GM21825 (cell line): ENCODE data around the gene ATP6V1G3.
"Not testable (repeated sequence)": the region's sequence is repeated elsewhere in the genome, so short reads cannot be mapped to it uniquely, and the experiment has no call there.

Experiments used
- ATAC-seq: cut with Tn5 transposase; IDR thresholded peaks from one replicate; pipeline ENCODE4 v1.9.1; 2021; ENCODE audit warnings: mild to moderate bottlenecking, moderate library complexity; ENCODE audit not compliant: unreplicated experiment

The ATP6V1G3 gene, protein sequence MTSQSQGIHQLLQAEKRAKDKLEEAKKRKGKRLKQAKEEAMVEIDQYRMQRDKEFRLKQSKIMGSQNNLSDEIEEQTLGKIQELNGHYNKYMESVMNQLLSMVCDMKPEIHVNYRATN

DNA sequence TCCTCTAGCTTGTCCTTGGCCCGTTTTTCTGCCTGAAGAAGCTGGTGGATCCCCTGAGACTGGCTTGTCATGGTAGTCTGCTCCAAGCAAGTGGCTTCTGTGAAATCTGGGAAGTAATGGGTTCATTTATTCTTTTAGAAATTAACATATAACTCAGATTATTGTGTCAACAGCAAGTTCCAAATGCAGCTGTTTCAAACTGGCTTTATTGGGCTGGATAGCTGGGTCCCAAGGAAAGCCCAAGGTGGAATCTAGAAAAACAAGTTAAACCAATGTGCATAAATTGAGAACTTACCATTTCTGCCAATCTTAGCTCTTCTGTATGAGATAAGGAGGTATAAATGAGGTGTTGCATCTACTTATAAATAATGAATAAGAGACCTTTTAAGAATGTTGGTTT is at the start of gene ATP6V1G3:
Gene ATP6V1G3, minus strand, starts transcription at position 101 of the 400 bp plus-strand sequence. Its CDS starts 30 bp downstream, at position 71.
- no peak for ATAC-seq

DNA sequence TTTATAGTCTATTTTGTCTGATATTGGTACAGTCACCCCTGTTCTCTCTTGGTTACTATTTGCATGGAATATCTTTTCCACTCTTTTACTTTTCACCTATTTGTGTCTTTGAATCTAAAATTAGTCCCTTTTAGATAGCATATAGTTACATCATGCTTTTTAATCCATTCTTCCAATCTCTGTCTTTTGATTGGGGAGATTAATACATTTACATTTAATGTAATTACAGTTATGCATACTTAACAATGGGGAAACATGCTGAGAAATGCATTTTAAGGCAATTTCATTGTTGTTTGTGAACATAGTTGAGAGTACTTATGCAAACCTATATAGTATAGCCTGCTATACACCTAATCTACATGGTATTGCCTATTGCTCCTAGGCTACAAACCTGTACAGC is 48.4 kb upstream of the ATP6V1G3 start:
- ATAC-seq: no peak

DNA sequence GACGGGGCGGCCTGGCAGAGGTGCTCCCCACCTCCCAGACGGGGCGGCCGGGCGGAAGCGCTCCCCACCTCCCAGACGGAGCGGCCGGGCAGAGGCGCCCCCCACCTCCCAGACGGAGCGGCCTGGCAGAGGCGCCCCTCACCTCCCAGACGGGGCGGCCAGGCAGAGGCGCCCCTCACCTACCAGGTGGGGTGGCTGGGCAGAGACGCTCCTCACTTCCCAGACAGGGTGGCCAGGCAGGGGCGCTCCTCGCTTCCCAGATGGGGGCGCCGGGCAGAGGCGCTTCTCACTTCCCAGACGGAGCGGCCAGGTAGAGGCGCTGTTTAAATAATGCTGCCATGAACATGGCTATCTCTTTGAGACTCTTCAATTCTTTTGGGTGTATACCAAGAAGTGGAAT is 43.7 kb upstream of the ATP6V1G3 start:
- ATAC-seq: no peak

DNA sequence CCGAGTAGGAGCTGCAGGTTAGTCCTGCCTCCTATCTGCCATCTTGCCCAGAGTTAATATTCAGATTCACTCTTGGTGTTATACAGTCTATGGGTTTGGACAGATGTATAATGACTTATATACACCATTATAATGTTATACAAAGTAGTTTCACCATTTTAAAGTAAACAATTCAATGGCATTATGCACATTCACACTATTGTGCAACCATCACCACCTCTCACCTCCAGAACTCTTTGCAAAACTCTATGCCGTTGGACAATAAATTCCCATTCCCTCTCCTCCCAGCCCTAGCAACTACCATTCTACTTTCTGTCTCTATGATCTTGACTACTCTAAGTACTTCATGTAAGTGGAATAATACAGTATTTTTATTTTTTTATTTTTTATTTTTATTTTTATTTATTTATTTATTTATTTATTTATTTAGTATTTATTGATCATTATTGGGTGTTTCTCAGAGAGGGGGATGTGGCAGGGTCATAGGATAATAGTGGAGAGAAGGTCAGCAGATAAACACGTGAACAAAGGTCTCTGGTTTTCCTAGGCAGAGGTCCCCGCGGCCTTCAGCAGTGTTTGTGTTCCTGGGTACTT is 42.8 kb upstream of the ATP6V1G3 start:
- not testable (repeated sequence) for ATAC-seq

DNA sequence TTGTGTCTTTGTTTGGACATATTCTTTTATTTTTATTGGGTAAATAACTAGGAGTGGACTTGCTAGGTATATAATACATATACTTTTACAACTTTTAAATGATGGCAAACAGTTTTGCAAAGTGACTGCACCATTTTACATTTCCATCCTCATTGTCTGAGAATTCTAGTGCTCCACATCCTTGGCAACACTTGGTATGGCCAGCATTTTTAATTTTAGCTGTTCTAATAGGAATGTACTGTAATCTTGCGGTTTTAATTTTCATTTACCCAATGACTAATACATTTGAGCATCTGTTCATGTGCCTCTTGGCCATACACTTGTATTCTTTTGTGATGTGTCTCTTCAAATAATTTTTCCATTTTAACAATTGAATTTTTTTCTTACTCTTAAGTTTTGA is 37.0 kb upstream of the ATP6V1G3 start:
- ATAC-seq: no peak

DNA sequence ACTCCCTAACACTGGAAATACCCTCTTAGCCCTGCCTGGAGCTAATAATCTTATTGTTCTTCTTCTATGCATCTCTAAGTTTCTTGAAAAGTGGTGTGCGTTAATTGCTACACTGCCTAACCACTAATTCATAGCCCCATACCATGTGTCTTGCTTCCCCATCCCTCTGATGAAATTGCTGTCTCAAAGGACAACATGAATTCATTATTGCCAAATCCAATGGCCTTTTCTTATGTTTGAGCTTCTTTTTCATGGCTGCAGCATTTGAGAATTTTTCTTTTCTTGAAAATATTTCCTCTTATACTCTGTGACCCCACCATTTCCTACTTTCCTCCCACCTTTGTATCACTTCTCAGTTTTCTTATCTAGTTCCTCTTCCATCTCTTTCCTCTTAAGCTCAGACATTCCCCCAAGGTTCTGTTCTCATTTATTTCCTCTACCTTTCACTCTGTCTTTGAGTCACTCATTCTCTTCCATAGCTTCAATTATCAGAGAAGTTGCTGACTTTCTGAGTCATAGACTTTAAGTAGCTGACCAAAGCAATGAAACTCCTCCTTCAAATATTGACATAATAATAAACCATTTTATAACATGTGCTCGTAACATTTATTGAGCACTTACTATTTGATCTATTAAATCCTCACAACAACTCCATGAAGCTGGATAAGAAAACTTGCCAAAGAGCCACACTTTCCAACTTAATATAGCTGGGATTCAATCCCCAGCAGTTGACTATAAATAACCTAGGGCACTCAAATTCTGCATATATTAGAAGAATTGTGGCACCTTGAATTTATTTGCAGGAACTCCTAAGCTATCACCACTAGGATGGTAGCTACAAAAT is 35.5 kb upstream of the ATP6V1G3 start:
- ATAC-seq: no peak

DNA sequence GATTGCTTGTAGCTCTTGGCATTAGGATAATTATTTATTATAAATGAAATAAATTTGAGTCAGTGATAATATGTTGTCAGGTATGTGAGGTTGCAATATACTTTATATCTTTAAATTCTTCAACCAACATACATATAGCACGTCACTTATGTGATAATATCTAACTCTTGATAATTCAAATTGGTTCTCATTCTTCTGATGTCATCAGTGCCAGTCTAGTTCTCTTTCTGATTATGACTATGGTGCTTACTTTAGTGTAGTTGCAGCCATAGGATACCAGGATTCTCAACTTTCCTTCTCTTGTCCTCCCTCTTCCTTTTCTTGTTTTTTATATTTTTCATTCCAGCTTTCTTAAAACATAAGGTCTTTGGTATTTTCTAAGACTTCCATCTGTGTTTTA is 34.8 kb upstream of the ATP6V1G3 start:
- ATAC-seq: no peak

DNA sequence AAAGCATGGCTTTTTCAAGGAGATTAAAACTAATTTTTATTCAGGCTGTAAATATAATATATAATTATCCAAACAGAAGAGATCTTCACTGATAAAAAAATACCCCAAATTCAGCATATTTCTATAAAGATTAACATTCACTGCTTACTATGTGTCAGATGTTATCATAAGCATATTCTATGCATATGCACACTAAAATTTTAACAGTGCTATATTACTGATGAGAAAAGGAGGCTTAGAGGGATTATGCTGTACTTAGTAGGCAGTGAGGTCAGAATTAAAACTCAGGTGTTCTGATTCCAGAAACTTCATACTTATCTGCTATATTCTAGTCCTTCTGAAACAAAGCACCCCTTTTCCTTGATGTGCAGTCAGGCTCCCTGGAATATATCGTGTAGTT is 33.8 kb upstream of the ATP6V1G3 start:
- ATAC-seq: no peak

DNA sequence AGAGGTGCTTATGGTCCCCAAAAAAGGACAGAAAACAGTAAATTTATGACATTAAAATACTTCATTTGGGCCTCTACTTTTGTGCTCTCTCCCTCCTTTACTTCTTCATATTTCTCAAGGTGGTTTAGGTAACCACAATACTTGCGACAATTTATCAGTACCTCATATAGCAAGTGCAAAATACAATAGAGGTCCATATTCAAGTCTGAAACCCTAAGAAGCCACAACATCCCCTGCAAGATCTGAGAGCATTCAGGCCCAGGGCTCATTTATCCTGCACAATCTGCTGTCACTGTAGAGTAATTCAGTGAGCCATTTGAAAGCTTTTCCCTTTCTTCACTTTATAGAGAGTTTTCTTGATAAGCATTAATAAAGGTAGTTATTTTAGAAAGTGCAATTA is 24.2 kb upstream of the ATP6V1G3 start:
- no peak for ATAC-seq

DNA sequence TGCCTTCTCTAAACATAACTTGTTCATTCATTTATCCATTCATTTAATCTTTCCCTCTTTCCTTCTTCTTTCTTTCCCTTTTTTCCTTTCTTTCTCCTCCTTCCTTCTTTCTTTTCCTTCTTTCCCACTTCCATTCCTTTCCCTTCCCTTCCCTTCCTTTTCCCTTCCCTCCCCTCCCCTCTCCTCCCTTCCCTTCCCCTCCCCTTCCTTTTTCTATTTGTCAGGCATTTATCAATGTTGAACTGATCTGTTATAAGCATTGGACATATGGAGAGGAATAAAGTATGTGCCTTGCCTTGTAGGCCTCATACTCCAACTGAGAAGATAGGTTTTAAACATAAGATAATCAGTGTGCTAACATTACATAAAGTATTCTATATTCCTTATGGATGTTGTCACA is 23.7 kb upstream of the ATP6V1G3 start:
- ATAC-seq: no peak

DNA sequence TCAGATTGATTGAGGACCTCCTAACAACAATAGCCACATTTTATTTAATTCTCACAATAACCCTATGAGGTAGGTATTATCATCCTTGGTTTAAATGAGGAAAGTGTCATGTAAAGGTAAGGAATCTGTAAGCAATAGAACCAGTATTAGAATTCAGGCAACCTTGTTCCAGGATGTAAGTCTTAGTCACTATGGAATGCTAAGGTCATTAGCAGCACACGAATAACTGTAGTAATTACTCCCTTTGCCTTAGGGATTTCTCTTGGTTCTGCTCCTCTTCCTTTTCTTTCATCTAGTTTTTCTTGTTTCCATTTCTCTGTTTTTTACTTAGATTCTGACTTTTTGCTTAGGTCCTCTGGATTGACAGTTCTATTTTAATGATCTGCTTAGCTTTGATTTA is 23.1 kb upstream of the ATP6V1G3 start:
- no peak for ATAC-seq

DNA sequence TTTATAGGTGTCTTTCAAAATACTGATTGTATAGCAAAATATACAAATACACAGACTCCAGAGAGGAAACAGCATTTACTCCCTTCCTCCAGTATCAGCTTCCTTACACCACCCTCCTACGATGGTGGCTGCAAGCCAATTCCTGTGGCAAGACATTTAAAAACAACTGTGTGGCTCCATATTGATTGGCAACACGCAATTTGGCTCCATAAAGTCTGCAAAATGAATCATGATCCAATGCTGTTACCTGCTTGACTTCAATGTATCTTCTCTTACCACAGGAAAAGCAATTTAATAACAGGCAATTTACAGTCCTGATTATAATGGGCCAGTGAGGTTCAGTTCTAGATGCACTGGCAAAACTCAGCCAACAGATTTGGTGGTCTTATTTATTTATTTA is 19.7 kb upstream of the ATP6V1G3 start:
- no peak for ATAC-seq

DNA sequence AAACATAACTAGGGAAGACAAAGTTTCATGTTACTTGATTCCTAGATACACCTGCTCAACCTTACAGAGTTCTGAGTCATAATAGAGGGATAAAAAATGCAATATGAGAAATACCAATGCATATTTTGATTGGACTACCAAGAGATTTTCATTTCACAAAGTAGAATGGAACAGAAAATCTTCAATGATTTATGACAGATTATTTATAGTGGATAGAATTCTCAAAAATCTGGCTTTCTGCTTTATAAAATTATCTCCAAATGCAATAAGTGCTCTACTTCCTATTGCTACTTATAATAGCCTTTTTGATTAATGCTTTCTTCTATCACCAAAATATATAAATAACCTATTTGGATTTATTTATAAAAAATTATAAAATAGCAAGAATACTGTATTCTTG is 18.9 kb upstream of the ATP6V1G3 start:
- ATAC-seq: no peak

DNA sequence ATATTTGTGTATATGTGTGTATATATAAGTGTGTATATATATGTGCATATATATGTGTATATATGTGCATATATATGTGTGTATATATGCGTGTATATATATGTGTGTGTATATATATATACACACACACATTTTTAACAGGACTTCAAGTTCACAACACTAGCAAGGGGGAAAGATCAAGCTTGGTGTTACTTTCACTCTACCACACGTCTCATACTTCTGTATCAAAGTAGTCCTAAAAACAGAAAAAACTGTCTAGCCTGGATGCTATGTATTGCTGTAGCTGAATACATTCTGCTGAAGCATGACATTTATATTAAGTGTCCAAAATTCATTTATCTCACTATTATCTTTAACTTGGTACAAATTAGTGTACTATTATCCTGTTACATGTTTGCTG is 17.9 kb upstream of the ATP6V1G3 start:
- no peak for ATAC-seq

DNA sequence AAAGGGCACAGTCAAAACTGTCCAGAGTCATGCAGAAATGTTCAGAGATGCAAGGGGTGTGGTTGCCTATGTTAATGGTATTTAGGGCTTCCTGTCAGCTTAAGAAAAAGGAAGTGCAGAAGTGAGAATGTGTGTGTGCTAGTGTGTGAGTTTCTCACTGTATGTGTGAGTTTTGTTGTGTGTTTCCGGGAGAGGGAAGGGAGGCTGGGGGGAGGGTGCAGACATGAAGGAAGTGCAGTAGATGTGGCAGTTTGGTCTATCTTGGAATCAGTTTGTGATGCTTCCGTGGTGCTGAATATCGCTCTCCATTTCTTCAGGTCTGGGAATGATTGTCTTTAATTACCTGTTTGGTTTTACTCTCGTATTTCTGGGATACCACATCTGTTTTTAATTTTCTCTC is 16.5 kb upstream of the ATP6V1G3 start:
- peak; percentile 84 for ATAC-seq

DNA sequence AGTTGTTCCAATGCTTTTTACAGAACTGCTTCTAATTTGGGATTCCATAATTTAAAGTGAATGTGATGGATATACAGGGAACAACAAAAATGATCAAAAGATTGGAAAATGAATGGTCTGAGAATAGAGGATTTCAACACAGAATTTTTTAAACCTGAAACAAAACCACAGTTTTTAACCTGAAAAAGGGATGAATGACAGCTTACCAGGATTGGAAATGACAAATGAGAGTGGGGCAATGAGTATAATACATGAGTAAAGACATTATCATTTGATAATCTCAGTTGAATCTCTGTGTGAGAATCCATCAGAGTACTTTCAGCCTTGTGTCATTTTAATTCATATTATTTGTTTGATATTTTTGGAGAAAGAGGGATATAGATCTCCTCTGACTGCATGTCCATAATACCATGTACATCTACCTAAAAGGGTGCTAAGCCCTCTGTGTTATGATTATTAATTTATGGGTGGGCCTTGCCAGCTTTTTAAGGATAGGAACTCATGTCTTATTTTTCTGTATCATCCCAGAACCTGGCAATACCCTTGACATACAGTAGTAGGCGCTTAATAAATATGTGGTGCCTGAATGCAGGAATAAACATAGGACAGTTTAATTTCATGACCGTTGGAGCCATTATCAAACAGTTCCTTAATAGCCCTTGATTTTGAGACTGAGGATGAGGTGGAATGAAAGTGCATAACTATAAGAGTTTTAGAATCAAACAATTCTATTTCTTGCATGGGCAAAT is 12.4 kb upstream of the ATP6V1G3 start:
- no peak for ATAC-seq

DNA sequence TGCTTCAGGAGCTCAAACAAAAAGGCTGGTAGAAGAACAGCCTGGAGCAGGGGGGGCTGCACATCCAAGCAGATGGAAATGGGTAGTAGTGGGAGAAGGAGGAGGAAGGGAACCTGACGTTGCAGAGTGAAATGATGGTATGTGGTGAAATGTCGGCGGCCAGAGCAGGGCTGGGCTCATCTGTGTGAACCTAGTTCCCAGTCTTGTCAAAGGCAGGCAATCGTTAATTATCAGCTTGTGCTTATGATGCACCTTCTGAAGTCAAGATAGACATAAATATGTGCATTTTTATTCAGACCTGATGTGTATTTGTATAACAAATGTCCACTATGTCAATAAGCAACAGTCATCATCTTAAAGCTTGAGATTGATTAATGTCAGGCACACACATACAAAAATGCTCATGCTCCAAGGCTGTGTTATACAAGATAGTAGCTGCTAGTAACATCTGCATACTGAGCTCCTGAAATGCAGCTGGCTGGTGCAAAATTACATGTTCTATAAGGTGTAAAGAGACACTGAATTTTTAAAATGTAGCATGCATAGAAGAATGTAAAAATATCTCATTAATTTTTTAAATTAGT is 10.6 kb upstream of the ATP6V1G3 start:
- ATAC-seq: no peak

DNA sequence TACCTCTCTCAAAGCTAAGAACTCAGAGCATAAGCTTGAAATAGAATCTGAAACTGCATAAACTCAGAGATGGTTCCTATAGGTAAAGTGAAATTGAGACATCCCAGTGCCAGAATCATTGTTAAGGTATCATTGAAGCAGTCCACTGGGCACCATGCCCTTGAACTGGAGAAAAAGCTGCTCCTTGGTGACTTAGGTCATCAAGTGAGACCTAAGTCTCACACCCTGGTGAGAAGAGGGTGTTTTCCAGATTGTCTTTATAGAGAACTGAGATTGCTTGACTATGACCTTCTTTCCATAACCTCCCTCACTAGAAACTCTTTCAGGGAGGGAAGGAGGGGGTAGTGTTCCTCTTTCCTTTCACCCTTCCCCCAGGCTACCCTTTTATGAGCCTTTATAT is 9.4 kb upstream of the ATP6V1G3 start:
- ATAC-seq: peak; percentile 89

DNA sequence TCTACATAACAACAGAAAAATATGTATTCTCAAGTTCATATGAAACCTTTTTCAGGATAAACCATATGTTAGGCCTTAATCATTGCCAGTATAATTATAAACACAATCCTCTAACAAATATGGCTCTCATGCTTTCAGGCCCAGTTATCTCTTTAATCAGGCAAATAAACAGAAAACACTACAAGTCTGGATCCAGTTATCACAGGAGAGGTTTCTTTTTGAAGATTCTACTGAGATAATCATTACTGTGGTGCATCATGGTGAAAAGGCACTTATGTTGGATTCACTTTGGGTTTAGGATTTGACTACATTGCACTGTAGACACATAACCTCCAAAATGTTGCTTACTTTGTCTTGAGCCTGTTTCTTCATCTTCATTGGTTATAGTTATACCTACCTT is 8.4 kb upstream of the ATP6V1G3 start:
- ATAC-seq: no peak

DNA sequence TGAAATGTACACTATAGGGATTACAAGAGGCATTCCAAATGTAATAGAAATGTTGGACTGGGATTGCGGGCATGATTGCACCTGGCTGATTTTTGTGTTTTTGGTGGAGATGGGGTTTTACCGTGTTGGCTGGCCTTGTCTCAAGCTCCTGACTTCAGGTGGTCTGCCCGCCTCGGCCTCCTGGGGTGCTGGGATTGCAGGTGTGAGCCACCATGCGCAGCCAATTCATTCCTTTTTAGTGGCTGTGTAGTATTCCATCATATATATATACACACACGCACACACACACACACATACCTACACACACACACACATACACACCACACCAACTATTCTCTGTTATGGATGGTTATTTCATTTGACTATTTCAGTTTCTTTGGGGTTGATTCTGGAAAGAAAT is 4.7 kb upstream of the ATP6V1G3 start:
- no peak for ATAC-seq

DNA sequence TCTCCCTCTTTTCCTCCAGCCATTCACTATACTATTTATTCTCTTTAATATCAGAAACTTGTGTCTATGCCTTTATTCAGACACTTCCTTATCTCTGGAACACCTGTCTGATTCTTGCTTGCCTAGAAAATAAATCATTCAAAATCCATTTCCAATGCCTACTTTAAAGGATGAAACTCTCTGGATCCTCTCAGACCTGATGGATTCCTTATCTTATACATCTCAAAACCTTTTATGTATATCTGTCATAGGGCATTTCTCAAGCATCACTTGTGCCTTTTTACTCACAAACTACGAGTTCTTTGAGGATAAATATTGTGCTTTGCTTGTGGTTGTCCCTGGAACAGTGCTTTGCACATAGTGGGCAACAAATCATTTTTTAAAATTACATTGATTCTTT is 3.8 kb upstream of the ATP6V1G3 start:
- no peak for ATAC-seq
